LNCaP clone FGC (cell line): ENCODE data around the gene AMN1.

Experiments
- DNase-seq: peaks from one replicate; pipeline ENCODE4 v3.0.0-alpha.2; 2011; ENCODE audit warnings: low read depth
- H3K4me3 ChIP-seq: 2 replicates; pipeline ENCODE4 v1.5.1; 2011; ENCODE audit warnings: mild to moderate bottlenecking, low read depth, low read length, control low read depth
- TF ChIP-seq, protein P1 (sequence below): IDR thresholded peaks from 2 replicates; pipeline ENCODE4 v1.5.1; 2012; ENCODE audit warnings: mild to moderate bottlenecking; ENCODE audit not compliant: control insufficient read depth, insufficient read depth; ENCODE audit errors: extremely low read depth

AMN1 gene

DNA sequence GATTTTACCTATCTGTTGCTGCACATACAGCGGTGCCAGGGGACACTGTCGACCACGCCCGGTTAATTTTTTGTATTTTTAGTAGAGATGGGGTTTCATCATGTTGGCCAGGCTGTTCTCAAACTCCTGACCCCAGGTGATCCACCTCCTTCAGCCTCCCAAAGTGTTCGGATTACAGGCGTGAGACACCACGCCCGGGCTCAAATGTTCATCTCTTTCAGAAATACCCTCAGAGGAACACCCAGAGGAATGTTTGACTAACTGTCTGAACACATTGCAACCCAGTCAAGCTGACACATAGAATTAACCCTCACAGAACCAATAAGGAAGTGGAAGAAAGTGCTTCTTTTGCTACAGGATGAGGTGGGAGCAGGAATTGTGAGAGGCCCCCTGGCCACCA, 84.3 kb downstream of the AMN1 start:
- no peak overlapping the region for H3K4me3 ChIP-seq
- DNase-seq: no peak
- TF ChIP-seq, protein P1, sequence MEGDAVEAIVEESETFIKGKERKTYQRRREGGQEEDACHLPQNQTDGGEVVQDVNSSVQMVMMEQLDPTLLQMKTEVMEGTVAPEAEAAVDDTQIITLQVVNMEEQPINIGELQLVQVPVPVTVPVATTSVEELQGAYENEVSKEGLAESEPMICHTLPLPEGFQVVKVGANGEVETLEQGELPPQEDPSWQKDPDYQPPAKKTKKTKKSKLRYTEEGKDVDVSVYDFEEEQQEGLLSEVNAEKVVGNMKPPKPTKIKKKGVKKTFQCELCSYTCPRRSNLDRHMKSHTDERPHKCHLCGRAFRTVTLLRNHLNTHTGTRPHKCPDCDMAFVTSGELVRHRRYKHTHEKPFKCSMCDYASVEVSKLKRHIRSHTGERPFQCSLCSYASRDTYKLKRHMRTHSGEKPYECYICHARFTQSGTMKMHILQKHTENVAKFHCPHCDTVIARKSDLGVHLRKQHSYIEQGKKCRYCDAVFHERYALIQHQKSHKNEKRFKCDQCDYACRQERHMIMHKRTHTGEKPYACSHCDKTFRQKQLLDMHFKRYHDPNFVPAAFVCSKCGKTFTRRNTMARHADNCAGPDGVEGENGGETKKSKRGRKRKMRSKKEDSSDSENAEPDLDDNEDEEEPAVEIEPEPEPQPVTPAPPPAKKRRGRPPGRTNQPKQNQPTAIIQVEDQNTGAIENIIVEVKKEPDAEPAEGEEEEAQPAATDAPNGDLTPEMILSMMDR: no peak

DNA sequence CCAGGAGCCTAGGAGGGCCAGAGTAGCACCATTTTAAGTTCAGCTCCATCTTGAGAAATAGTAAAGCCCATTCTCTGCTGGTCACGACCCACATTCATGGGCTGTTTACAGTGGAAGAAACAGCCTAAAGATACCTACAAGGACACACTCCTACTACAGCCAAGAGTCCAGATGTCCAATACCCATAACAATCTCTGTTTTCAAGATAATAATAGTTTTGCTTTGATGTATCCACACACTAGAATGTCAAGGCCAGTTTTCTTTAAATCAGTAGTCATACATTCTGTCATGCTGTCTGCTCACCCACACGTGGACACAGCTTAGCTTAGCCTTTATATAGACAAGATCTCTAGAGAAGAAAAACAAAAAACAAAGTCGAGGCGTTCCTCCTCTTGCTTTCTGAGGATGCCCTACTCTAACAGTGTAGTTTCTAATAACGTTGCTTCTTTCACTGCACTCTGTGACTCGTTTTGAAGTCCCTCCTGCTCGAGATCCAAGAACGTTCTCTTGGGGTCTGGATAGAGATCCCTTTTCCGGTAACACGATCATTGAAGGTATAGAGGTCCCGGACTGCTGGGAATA, 87.2 kb downstream of the AMN1 start:
- TF ChIP-seq, protein P1: no peak
- no peak overlapping the region for H3K4me3 ChIP-seq

DNA sequence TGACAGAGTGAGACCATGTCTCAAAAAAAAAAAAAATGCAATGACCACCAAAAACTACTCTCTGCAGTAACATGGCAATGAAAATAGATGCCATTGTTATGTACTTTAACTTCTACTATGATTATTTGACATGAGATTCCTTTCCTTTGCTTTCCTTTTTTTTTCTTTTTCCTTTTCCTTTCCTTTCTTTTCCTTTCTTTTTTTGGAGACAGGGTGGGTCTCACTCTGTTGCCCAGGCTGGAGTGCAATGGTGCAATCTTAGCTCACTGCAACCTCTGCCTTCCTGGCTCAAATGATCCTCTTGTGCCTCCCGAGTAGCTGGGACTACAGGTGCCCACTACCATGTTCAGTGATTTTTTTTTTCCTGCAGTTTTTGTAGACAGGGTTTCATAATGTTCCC, 94.2 kb downstream of the AMN1 start:
- no peak overlapping the region for H3K4me3 ChIP-seq
- DNase-seq: no peak
- TF ChIP-seq, protein P1: no peak

More for the DNA sequence above, 87.2 kb downstream of the AMN1 start:
- no peak for DNase-seq

DNA sequence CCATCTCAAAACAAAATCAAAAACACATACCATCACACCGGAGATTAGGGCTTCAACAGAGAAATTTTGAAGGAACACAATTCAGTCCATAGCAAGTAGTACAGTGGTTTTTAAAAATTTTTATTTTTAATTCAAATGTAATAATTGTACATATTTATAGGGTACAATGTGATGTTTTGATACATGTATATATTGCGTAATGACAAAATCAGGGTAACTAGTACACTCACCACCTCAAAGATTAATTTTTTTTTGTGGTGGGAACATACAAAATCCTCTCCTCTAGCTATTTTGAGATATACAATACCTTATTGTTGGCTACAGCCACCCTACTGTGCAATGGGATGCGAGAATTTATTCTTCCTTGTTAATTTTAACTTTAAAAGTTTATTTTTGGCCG, 95.4 kb downstream of the AMN1 start:
- no peak for DNase-seq
- H3K4me3 ChIP-seq: no peak overlapping the region
- TF ChIP-seq, protein P1: no peak

DNA sequence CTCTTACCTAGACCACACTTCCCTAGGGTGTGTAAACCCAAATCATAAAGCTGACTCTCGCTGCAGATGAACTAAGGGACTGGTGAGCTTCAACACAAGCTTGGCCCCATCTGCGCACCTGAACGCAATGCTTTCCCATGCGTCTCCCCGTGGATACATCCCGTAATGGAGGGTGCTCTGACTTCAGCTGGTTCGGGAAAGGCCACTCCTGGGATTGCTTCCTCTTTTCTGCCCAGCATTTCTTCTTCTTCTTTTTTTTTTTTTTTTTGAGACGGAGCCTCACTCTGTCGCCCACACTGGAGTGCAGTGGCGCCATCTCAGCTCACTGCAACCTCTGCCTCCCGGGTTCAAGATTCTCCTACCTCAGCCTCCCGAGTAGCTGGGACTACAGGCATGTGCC, 97.0 kb downstream of the AMN1 start:
- TF ChIP-seq, protein P1: no peak
- DNase-seq: no peak
- no peak overlapping the region for H3K4me3 ChIP-seq

- H3K4me3 ChIP-seq: no peak overlapping the region
- DNase-seq: no peak
- TF ChIP-seq, protein P1: no peak
Measured at GRCh38 chr12:31631023-31631724, 97.6 kb downstream of the AMN1 start.
